ENCODE results near the gene JRKL. TPM values are rescaled to one million over a fixed set of nuclear protein-coding genes. Genes with fewer than 3 reads are reported as not detected.

JRKL gene
- total RNA-seq, 2 donors from 2014 or later, result 0.66 to 6.0 TPM

DNA sequence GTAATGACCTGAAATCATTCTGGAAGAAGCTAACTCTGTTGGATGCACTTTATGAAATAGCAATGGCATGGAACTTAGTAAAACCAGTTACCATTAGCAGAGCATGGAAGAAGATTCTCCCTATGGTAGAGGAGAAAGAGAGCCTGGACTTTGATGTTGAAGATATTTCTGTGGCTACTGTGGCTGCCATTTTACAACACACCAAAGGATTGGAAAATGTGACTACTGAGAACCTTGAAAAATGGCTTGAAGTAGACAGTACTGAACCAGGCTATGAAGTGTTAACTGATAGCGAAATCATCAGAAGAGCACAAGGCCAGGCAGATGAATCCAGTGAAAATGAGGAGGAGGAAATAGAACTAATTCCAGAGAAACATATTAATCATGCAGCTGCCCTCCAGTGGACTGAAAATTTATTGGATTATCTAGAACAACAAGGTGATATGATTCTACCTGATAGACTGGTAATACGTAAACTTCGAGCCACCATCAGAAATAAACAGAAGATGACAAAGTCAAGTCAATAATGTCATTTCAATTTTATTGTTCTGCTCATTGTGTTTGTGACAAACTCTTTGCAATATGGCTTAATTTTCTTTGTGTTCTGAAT, 2.0 kb downstream of the JRKL start:
- ATAC-seq (no peak), DNase-seq (no peak)
- peaks cover 24% of the 10 kb centered on the region for H3K4me1 ChIP-seq
- H3K36me3 ChIP-seq (replicated peaks in 1 of 2; ENCODE audit: insufficient read depth in 1 of 2, low read depth in 2 of 2), result no peaks in the 10 kb centered on the region
- H3K27me3 ChIP-seq, result no peaks in the 10 kb centered on the region
- TF ChIP-seq POLR2A (IDR thresholded peaks at IDR 0.05), result no peak
- TF ChIP-seq, protein P1, sequence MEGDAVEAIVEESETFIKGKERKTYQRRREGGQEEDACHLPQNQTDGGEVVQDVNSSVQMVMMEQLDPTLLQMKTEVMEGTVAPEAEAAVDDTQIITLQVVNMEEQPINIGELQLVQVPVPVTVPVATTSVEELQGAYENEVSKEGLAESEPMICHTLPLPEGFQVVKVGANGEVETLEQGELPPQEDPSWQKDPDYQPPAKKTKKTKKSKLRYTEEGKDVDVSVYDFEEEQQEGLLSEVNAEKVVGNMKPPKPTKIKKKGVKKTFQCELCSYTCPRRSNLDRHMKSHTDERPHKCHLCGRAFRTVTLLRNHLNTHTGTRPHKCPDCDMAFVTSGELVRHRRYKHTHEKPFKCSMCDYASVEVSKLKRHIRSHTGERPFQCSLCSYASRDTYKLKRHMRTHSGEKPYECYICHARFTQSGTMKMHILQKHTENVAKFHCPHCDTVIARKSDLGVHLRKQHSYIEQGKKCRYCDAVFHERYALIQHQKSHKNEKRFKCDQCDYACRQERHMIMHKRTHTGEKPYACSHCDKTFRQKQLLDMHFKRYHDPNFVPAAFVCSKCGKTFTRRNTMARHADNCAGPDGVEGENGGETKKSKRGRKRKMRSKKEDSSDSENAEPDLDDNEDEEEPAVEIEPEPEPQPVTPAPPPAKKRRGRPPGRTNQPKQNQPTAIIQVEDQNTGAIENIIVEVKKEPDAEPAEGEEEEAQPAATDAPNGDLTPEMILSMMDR (IDR thresholded peaks at IDR 0.05), result no peak
- H3K4me3 ChIP-seq, result no peak overlapping the region
- 52 to 53% methylated on average over 3 of the region's 3 CpGs for whole genome bisulfite sequencing, 2 donors
- H3K9me3 ChIP-seq, result no peaks in the 10 kb centered on the region
- intact Hi-C loops (cut with DNase I), result no loop called here
- H3K27ac ChIP-seq, result no peak overlapping the region

DNA sequence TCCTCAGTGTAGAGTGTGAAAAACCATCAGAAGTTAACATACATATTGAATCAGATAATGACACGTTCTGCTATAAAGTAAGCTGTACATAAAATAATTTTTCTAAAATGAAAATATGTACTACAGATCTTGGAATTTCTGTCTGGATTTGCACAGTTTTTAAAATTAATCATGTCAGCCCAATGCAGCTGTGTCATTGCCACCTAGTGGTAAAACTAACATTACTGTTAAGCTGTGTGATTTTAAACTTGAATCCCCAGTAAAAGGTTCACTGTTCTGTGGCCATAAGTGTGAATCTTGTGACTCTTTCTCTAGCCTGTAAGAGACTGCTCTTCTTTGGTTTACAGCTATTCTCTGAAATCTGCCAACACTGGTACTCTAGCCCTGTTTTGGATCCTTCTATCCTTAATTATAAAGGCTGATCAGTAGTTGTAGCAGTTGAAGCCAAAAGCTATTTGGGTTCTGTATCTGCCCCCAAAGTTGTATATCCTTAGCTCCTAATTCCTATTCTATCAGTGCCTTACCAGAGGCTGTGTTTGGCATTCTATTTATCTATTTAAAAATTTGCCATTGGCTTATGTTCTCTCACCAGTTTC, 4.0 kb downstream of the JRKL start:
- Histone ChIP-seq H3K9me3 (no peaks in the 10 kb centered on the region), H3K27me3 (no peaks in the 10 kb centered on the region), H3K36me3 (replicated peaks in 1 of 2; ENCODE audit: insufficient read depth in 1 of 2, low read depth in 2 of 2) (no peaks in the 10 kb centered on the region), H3K4me1 (peaks cover 3% of the 10 kb centered on the region), H3K27ac (no peak overlapping the region), H3K4me3 (no peak overlapping the region)
- WGBS, 2 donors, result 6 to 13% methylated on average over 1 of the region's 1 CpG
- no peak for TF ChIP-seq POLR2A (IDR thresholded peaks at IDR 0.05)
- TF ChIP-seq, protein P1 (IDR thresholded peaks at IDR 0.05), result peak in 6 of 7 experiments; percentile 50 to 68 (median 62)
- no peak for DNase-seq
- ATAC-seq, result no peak
- intact Hi-C loops (cut with DNase I), result no loop called here

DNA sequence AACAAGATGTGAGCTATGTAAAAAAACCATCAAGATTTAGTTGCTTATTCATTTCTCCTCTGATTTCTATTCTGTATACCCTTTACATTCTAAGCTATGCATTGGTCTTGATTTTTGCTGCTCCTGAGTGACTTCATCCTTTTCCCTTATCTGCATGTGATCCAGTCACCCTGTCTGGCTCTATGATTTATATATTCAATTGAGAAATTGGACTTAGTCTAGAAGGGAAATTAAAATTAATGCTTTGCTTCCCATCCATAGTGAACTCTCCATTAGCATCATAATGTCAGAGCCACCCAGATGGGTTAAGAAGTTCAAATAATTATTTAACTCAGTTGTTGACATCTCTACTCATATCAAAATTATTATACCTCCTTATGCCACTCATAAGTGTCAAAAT, 5.0 kb downstream of the JRKL start:
- H3K4me3 ChIP-seq, result no peak overlapping the region
- TF ChIP-seq, protein P1 (IDR thresholded peaks at IDR 0.05), result no peak
- TF ChIP-seq POLR2A (IDR thresholded peaks at IDR 0.05), result no peak
- H3K27ac ChIP-seq, result no peak overlapping the region
- no peaks in the 10 kb centered on the region for H3K9me3 ChIP-seq
- no peaks in the 10 kb centered on the region for H3K27me3 ChIP-seq
- H3K36me3 ChIP-seq (replicated peaks in 1 of 2; ENCODE audit: insufficient read depth in 1 of 2, low read depth in 2 of 2), result no peaks in the 10 kb centered on the region
- ATAC-seq, result no peak
- H3K4me1 ChIP-seq, result no peaks in the 10 kb centered on the region
- intact Hi-C loops (cut with DNase I), result no loop called here
- DNase-seq, result no peak

DNA sequence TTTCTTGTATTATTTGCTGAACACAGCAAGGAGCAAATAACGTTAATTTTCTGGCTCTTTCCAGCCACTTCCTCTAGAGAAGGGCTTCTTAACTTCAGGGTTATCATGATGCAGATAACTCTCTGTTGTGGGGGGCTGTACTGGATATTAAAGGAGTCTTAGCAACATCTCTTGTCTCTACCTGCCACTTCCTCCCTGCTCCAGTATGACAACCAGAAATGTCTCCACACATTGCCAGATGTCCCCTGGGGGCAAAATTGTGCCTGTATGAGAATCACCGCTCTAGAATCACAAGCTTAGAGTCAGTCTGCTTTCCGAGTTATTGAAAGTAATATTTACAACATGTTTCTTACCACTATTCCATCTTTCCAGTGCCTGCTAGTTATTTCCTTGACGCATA, 6.8 kb downstream of the JRKL start:
- Histone ChIP-seq H3K27ac (no peak overlapping the region), H3K4me3 (no peak overlapping the region), H3K9me3 (no peaks in the 10 kb centered on the region), H3K27me3 (no peaks in the 10 kb centered on the region), H3K36me3 (replicated peaks in 1 of 2; ENCODE audit: insufficient read depth in 1 of 2, low read depth in 2 of 2) (no peaks in the 10 kb centered on the region), H3K4me1 (no peaks in the 10 kb centered on the region)
- TF ChIP-seq, protein P1 (IDR thresholded peaks at IDR 0.05), result no peak
- TF ChIP-seq POLR2A (IDR thresholded peaks at IDR 0.05), result no peak
- intact Hi-C loops (cut with DNase I), result no loop called here
- no peak for ATAC-seq
- no peak for DNase-seq
- WGBS, 2 donors, result 67 to 69% methylated on average over 4 of the region's 4 CpGs

DNA sequence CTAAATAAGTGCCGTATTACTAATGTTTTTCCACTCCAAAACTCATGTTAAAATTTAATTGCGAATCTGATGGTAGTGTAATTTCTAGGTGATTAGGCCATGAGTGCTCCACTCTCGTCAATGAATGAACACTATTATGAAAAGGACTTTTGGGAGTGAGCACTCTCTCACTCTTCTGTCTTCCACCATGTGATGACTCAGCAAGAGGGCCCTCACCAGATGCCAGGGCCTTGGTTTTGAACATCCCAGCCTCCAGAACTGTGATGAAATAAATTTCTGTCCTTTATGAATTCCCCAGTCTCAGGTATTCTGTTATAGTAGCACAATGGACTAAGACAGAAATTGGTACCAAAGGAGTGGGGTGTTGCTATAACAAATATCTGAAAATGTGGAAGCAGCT, 8.1 kb downstream of the JRKL start:
- no peak for TF ChIP-seq POLR2A (IDR thresholded peaks at IDR 0.05)
- TF ChIP-seq, protein P1 (IDR thresholded peaks at IDR 0.05), result no peak
- Histone ChIP-seq H3K36me3 (replicated peaks in 1 of 2; ENCODE audit: insufficient read depth in 1 of 2, low read depth in 2 of 2) (no peaks in the 10 kb centered on the region), H3K9me3 (no peaks in the 10 kb centered on the region), H3K27ac (no peak overlapping the region), H3K4me1 (no peaks in the 10 kb centered on the region), H3K27me3 (no peaks in the 10 kb centered on the region), H3K4me3 (no peak overlapping the region)
- DNase-seq, result no peak
- WGBS, 2 donors, result 86 to 87% methylated on average over 3 of the region's 3 CpGs
- intact Hi-C loops (cut with DNase I), result no loop called here
- ATAC-seq, result no peak
